ENCODE data around the gene KIAA0586.

KIAA0586 gene

GRCh38 chr14:58463147-58463546 is 35.6 kb downstream of the KIAA0586 start:
- TF ChIP-seq TOX (CRISPR knock-in tag; IDR thresholded peaks at IDR 0.05; ENCODE audit: borderline replicate concordance) (no peak), ZFP3 (CRISPR knock-in tag; IDR thresholded peaks at IDR 0.05) (no peak), TSHZ2 (CRISPR knock-in tag; IDR thresholded peaks at IDR 0.05) (no peak), OSR1 (CRISPR knock-in tag; IDR thresholded peaks at IDR 0.05) (no peak), RARB (CRISPR knock-in tag; IDR thresholded peaks at IDR 0.05) (no peak), ZNF8 (CRISPR knock-in tag; IDR thresholded peaks at IDR 0.05) (no peak), PPARA (CRISPR knock-in tag; IDR thresholded peaks at IDR 0.05; ENCODE audit: borderline replicate concordance) (no peak), CSDC2 (CRISPR knock-in tag; IDR thresholded peaks at IDR 0.05) (no peak), ISL1 (CRISPR knock-in tag; IDR thresholded peaks at IDR 0.05) (no peak), BACH2 (CRISPR knock-in tag; IDR thresholded peaks at IDR 0.05; ENCODE audit: borderline replicate concordance) (no peak), TCF4 (CRISPR knock-in tag; IDR thresholded peaks at IDR 0.05; ENCODE audit: borderline replicate concordance) (no peak)
- no peak for ATAC-seq

- ATAC-seq, result no peak
- no peak for TF ChIP-seq ESRRG (CRISPR knock-in tag; IDR thresholded peaks at IDR 0.05)
Observed at GRCh38 chr14:58464652-58465051, 37.1 kb downstream of the KIAA0586 start.

GRCh38 chr14:58465421-58465820 is 37.9 kb downstream of the KIAA0586 start:
- TF ChIP-seq PATZ1 (CRISPR knock-in tag; IDR thresholded peaks at IDR 0.05; ENCODE audit: borderline replicate concordance) (no peak), ZFP30 (CRISPR knock-in tag; IDR thresholded peaks at IDR 0.05) (no peak), ISL1 (CRISPR knock-in tag; IDR thresholded peaks at IDR 0.05) (no peak), ZNF8 (CRISPR knock-in tag; IDR thresholded peaks at IDR 0.05) (no peak), PPARA (CRISPR knock-in tag; IDR thresholded peaks at IDR 0.05; ENCODE audit: borderline replicate concordance) (no peak), RARB (CRISPR knock-in tag; IDR thresholded peaks at IDR 0.05) (no peak), ZC3H10 (CRISPR knock-in tag; IDR thresholded peaks at IDR 0.05) (no peak), GLIS3 (CRISPR knock-in tag; IDR thresholded peaks at IDR 0.05) (no peak), OSR1 (CRISPR knock-in tag; IDR thresholded peaks at IDR 0.05) (no peak), CSDC2 (CRISPR knock-in tag; IDR thresholded peaks at IDR 0.05) (no peak), ZFP3 (CRISPR knock-in tag; IDR thresholded peaks at IDR 0.05) (no peak), TCF4 (CRISPR knock-in tag; IDR thresholded peaks at IDR 0.05; ENCODE audit: borderline replicate concordance) (no peak), CREB5 (CRISPR knock-in tag; IDR thresholded peaks at IDR 0.05; ENCODE audit: low read depth) (no peak), ZNF70 (CRISPR knock-in tag; IDR thresholded peaks at IDR 0.05) (no peak), BACH2 (CRISPR knock-in tag; IDR thresholded peaks at IDR 0.05; ENCODE audit: borderline replicate concordance) (no peak), CSRNP3 (CRISPR knock-in tag; IDR thresholded peaks at IDR 0.05) (no peak)
- ATAC-seq, result no peak

- ATAC-seq, result no peak
- TF ChIP-seq CREB5 (CRISPR knock-in tag; IDR thresholded peaks at IDR 0.05; ENCODE audit: low read depth), result no peak
- no peak for TF ChIP-seq ARNTL (CRISPR knock-in tag; IDR thresholded peaks at IDR 0.05; ENCODE audit: borderline replicate concordance, low read depth)
- TF ChIP-seq PPARA (CRISPR knock-in tag; IDR thresholded peaks at IDR 0.05; ENCODE audit: borderline replicate concordance), result no peak
- TF ChIP-seq ZNF70 (CRISPR knock-in tag; IDR thresholded peaks at IDR 0.05), result no peak
- TF ChIP-seq ZNF8 (CRISPR knock-in tag; IDR thresholded peaks at IDR 0.05), result no peak
- TF ChIP-seq ZFP3 (CRISPR knock-in tag; IDR thresholded peaks at IDR 0.05), result no peak
- TF ChIP-seq ESRRG (CRISPR knock-in tag; IDR thresholded peaks at IDR 0.05), result no peak
- no peak for TF ChIP-seq GLIS3 (CRISPR knock-in tag; IDR thresholded peaks at IDR 0.05)
- no peak for TF ChIP-seq POU6F1 (CRISPR knock-in tag; IDR thresholded peaks at IDR 0.05; ENCODE audit: borderline replicate concordance, low read depth)
- TF ChIP-seq OSR1 (CRISPR knock-in tag; IDR thresholded peaks at IDR 0.05), result no peak
- TF ChIP-seq ISL1 (CRISPR knock-in tag; IDR thresholded peaks at IDR 0.05), result no peak
- no peak for TF ChIP-seq ZC3H10 (CRISPR knock-in tag; IDR thresholded peaks at IDR 0.05)
- TF ChIP-seq PATZ1 (CRISPR knock-in tag; IDR thresholded peaks at IDR 0.05; ENCODE audit: borderline replicate concordance), result no peak
Observed at GRCh38 chr14:58466459-58466858, 38.9 kb downstream of the KIAA0586 start.

All from SK-N-SH treated with all-trans-retinoic acid at 6 μM for 48 hours (cell line).